ENCODE results near the gene NUBPL. TPM values are rescaled to one million over a fixed set of nuclear protein-coding genes. Genes with fewer than 3 reads are reported as not detected.
"Not testable (repeated sequence)": the region's sequence is repeated elsewhere in the genome, so short reads cannot be mapped to it uniquely, and the experiment has no call there.

NUBPL gene
- total RNA-seq, 2 donors from 2014 or later: 13.8 to 26.6 TPM

DNA sequence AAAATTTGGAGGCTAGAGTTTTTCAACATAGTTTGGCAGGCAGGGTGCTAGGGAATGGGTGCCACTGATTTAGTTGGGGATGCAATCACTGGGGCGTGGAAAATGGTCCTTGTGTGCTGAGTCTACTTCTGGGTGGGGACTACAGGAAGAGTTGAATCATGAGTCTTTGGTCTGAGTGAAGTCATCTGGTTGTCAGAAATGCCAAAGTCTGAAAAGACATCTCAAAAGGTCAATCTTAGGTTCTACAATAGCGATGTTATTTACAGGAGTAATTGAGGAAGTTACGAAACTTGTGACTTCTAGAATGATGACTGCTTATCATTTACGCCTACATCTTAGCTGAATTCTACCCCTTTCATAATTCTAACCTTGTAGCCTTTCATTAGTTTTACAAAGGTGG is 209.1 kb downstream of the NUBPL start:
- no peak for DNase-seq (ENCODE audit: low spot score)
- intact Hi-C loops (cut with DNase I): no loop called here

DNA sequence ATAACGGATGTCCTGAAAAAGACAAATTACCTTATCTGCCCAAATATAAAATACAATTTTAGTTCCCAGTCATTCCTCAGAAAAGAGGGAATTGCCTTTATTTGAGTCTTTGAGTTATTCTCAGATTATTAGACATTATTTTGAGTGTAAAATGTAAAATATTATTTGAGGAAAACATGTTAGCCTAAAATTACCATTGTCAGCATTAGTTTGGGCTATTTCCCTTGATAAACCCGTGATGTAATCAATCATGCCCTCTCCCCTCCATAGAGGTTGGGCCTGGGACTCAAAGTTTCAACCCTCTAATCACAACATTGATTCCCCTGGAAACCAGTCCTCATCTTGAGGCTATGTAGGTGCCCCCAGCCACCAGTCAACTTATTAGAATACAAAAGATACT is 213.4 kb downstream of the NUBPL start:
- intact Hi-C loops (cut with DNase I): no loop called here

GRCh38 chr14:31777312-31777711 is 216.1 kb downstream of the NUBPL start:
- DNase-seq (ENCODE audit: low spot score): no peak
- intact Hi-C loops (cut with DNase I): no loop called here

More for the DNA sequence above, 213.4 kb downstream of the NUBPL start:
- no peak for DNase-seq (ENCODE audit: low spot score)

DNA sequence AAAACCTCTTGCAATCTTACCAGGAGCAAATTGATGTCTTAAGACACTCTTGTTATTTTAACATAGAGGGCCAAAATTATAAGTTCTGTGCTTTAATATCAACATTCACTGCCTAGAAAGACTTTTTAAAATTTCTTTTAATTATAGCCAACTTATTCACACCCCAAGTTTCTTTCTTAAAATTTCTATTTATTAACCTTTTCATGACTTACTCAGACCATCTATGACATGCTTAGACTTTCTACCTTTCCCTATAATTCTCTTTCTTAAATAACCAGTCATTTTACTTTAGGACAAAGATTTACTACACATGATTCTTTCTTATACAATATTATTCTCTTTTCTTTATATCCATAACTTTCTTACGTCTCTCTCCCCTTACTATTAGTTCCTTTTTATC is 220.4 kb downstream of the NUBPL start:
- DNase-seq (ENCODE audit: low spot score): no peak
- intact Hi-C loops (cut with DNase I): no loop called here

DNA sequence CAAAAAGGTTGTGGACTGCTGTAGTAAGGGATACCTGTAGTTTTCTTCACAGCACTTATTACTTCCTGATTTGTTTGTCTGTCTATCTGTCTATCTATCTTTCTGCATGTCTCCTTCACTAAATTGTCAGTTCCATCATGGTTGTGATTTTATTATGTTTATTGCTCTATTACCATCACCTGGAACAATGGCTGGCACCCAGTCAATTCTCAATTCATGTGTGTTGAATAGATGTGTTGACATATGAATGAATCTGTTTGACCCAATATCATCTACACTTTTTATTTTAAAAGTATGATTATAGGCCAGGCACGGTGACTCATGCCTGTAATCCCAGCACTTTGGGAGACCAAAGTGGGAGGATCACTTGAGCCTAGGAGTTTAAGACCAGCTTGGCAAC is 224.4 kb downstream of the NUBPL start:
- no peak for DNase-seq (ENCODE audit: low spot score)
- intact Hi-C loops (cut with DNase I): no loop called here

DNA sequence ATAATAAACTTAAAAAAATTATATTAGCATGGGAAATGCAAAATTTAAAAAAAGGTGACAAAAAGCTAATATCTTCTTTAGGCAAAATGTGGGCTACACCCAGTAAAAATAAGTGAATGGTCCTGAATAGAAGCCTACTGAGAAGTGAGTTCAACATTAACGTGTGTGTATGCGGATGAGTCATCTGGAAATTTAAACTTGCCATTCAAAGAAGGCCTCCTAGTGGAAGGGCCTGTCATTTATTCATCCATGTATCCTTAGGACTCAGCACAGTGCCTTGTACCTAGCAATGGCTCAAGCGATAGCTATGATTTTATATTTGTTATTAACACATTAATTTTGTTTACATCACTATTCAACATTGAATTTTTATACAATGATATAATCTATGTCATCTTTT is 226.2 kb downstream of the NUBPL start:
- DNase-seq (ENCODE audit: low spot score): no peak
- intact Hi-C loops (cut with DNase I): no loop called here

DNA sequence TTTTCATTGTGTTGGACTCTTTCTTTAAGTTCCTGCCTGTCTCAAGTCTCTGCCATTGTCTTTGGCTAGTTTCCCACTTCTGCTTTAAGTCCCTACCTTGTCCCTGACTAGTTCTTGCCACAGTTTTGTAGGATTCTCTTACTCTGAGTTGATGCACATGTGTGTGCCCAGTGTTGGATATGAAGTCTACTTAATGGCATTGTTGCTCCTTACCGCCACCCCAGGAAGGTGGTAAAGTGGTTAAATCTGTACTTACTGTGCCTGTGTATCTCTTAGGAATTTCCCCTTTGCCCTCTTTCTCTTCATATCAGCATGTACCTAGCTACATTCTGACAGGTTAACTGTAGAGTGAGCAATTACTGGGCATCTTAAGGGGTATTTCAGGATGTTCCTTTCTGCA is 227.1 kb downstream of the NUBPL start:
- intact Hi-C loops (cut with DNase I): no loop called here
- no peak for DNase-seq (ENCODE audit: low spot score)

- intact Hi-C loops (cut with DNase I): no loop called here
- no peak for DNase-seq (ENCODE audit: low spot score)
Observed at GRCh38 chr14:31792726-31793125, 231.5 kb downstream of the NUBPL start.

- DNase-seq (ENCODE audit: low spot score); intact Hi-C loops (cut with DNase I): not testable (repeated sequence)
Observed at GRCh38 chr14:31797946-31798345, 236.7 kb downstream of the NUBPL start.

DNA sequence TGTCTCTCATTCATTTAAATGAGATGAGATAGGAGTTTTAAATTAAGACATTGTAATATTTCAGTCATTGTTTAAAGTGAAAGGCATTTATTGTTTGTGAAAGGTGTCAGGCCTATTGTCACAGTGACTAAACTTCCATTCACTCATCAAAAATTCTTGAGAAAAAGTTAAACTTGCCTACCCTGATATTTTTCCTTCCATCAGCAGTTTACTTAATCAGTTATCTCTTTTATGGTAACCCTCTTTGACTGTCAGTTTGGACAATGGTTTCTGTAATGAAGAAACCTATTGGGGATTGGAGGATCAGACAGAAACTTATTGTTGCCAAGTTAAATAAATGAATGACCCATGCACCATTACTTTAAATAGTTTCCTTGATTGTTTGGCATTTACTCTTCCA is 241.6 kb downstream of the NUBPL start:
- intact Hi-C loops (cut with DNase I): no loop called here

DNA sequence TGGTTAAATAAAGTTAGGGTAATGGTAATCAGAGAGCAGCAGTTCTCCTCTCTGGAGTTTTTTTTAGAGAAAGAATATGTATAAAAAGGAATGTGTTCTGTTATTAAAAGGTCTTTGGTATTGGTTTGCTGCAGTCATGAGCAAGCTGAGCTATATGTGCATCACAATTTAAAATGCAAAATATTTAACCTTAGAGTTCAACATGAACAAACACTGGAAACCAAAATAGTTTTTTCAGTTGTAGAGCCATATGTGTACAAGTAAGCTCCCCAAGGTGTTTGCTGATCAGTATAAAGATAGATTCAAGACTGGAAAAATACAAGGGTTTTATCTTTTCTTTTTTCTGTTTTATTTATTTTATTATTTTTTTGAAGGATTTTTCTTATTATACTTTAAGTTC is 245.0 kb downstream of the NUBPL start:
- intact Hi-C loops (cut with DNase I): no loop called here
- DNase-seq (ENCODE audit: low spot score): no peak

More for the DNA sequence above, 241.6 kb downstream of the NUBPL start:
- DNase-seq (ENCODE audit: low spot score): no peak

DNA sequence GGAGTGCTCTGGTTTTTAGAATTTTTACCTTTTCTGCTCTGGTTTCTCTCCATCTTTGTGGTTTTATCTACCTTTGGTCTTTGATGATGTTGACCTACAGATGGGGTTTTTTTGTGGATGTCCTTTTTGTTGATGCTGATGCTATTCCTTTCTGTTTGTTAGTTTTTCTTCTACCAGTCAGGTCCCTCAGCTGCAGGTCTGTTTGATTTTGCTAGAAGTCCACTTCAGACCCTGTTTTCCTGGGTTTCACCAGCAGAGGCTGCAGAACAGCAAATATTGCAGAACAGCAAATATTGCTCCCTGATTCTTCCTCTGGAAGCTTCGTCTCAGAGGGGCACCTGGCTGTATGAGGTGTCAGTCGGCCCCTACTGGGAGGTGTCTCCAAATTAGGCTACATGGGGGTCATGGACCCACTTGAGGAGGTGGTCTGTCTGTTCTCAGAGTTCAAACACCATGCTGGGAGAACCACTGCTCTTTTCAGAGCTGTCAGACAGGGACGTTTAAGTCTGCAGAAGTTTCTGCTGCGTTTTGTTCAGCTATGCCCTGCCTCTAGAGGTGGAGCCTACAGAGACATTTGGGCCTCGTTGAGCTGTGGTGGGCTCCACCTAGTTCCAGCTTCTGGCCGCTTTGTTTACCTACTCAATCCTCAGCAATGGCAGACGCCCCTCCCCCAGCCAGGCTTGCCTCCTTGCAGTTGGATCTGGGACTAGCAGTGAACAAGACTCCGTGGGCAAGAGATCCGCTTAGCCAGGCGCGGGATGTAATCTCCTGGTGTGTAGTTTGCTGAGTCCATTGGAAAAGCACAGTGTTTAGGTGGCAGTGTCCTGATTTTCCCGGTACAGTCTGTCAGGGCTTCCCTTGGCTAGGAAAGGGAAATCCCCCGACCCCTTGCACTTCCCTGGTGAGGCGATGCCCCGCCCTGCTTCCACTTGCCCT is 250.8 kb downstream of the NUBPL start:
- DNase-seq (ENCODE audit: low spot score); intact Hi-C loops (cut with DNase I): not testable (repeated sequence)

- DNase-seq (ENCODE audit: low spot score); intact Hi-C loops (cut with DNase I): not testable (repeated sequence)
Observed at GRCh38 chr14:31813724-31814490, 252.7 kb downstream of the NUBPL start.

- intact Hi-C loops (cut with DNase I): no loop called here
- DNase-seq (ENCODE audit: low spot score): no peak
Observed at GRCh38 chr14:31819281-31819680, 258.1 kb downstream of the NUBPL start.

GRCh38 chr14:31825459-31825858 is 264.3 kb downstream of the NUBPL start:
- intact Hi-C loops (cut with DNase I): no loop called here
- DNase-seq (ENCODE audit: low spot score): no peak

GRCh38 chr14:31827325-31827724 is 266.1 kb downstream of the NUBPL start:
- no peak for DNase-seq (ENCODE audit: low spot score)
- intact Hi-C loops (cut with DNase I): no loop called here

DNA sequence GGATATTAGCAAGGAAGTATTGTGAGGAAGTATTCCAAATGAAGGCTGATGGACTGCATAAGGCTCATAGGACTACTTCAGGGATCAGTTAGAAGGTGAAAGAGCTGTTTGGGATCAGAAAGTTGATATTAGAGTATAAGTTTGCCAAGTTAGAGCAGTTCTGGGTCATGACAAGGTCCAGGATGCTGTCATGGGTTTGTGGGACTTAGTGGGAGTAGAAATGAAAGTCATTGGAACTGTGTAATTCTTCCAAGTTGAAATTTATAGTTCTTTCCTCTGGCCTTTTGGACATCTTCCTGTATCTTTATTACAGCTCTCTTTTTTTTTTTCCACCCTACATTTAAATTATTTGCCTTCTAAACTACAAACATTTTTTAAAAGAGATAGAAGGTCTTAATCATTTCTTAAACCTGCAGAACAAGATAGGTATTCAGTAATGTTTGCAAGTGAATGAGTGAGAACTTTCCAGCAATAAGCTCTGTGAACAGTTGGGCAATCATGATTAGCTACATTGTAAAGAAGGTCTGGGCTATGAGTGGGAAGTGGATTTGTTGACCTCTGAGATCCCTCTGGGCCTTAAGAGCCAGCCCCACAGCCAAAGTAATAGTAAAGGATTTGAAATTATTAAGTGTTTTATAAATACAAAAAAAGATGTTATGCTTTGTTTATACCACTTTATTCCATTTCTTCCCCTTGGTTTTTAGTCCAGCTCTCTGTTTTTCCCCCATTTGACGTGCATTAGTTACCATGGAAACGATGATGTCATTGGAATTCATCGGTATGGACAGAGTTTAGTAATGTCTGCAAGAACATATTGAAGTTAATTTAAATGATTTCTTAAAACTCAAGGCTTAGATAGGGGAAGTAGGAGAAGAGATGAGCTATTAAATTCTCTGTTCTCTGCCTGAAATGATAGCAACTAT is 268.0 kb downstream of the NUBPL start:
- DNase-seq (ENCODE audit: low spot score): no peak
- intact Hi-C loops (cut with DNase I): no loop called here

DNA sequence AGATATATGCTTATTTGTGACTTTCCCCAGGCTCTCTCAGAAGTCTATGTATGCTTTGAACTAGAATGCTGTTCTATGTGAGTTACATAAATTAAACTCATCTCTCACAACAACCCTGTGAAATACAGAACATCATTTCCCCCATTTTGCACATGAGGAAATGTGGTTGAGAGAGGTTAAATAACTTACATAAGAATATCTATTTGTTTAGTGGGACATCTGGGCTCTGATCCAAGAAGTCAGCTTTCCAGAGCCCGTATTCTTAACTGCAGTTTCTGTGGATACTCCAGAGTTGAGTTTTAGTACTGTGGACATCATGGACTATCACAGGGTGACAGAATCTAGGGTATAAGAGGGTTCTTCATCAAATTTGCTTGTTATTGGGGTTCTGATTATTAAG is 273.4 kb downstream of the NUBPL start:
- no peak for DNase-seq (ENCODE audit: low spot score)
- intact Hi-C loops (cut with DNase I): no loop called here

- DNase-seq (ENCODE audit: low spot score): no peak
- intact Hi-C loops (cut with DNase I): no loop called here
Observed at GRCh38 chr14:31835049-31835448, 273.8 kb downstream of the NUBPL start.
